ENCODE results near the gene LAMTOR1.
"Not testable (repeated sequence)": the region's sequence is repeated elsewhere in the genome, so short reads cannot be mapped to it uniquely, and the experiment has no call there.

The LAMTOR1 gene

GRCh38 chr11:72102946-72103753 lies at the start of gene LAMTOR1:
TSS of gene LAMTOR1 (minus strand) at chr11:72103297. CDS start at chr11:72103224, 73 bp downstream.
- peak; percentile 96 for DNase-seq (ENCODE audit: low read depth)

- DNase-seq (ENCODE audit: low read depth), result no peak
These were observed 47.8 kb upstream of the LAMTOR1 start for GRCh38 chr11:72150882-72151281.

- no peak for DNase-seq (ENCODE audit: low read depth)
These were observed 43.5 kb upstream of the LAMTOR1 start for GRCh38 chr11:72146625-72147024.

GRCh38 chr11:72144807-72145565 lies 41.9 kb upstream of the LAMTOR1 start:
- DNase-seq (ENCODE audit: low read depth), result peak; percentile 73

GRCh38 chr11:72142543-72142942 lies 39.4 kb upstream of the LAMTOR1 start:
- DNase-seq (ENCODE audit: low read depth), result not testable (repeated sequence)

- not testable (repeated sequence) for DNase-seq (ENCODE audit: low read depth)
These were observed 39.0 kb upstream of the LAMTOR1 start for GRCh38 chr11:72142086-72142485.

- peak; percentile 91 for DNase-seq (ENCODE audit: low read depth)
These were observed 38.0 kb upstream of the LAMTOR1 start for GRCh38 chr11:72141066-72141465.

GRCh38 chr11:72140661-72141060 lies 37.6 kb upstream of the LAMTOR1 start:
- DNase-seq (ENCODE audit: low read depth), result no peak

GRCh38 chr11:72139500-72139899 lies 36.4 kb upstream of the LAMTOR1 start:
- DNase-seq (ENCODE audit: low read depth), result no peak

GRCh38 chr11:72138821-72139390 lies 35.8 kb upstream of the LAMTOR1 start:
- no peak for DNase-seq (ENCODE audit: low read depth)

GRCh38 chr11:72136684-72137262 lies 33.7 kb upstream of the LAMTOR1 start:
- no peak for DNase-seq (ENCODE audit: low read depth)

- no peak for DNase-seq (ENCODE audit: low read depth)
These were observed 33.0 kb upstream of the LAMTOR1 start for GRCh38 chr11:72135891-72136683.

- DNase-seq (ENCODE audit: low read depth), result not testable (repeated sequence)
These were observed 32.4 kb upstream of the LAMTOR1 start, which contains the start of gene FOLR3 for GRCh38 chr11:72135473-72135872. TSS of gene FOLR3 (plus strand) at chr11:72135725. CDS start at chr11:72135953, 228 bp downstream.

GRCh38 chr11:72132646-72133045 lies 29.5 kb upstream of the LAMTOR1 start:
- no peak for DNase-seq (ENCODE audit: low read depth)

- no peak for DNase-seq (ENCODE audit: low read depth)
These were observed 26.3 kb upstream of the LAMTOR1 start for GRCh38 chr11:72129381-72129780.

GRCh38 chr11:72127923-72128322 lies 24.8 kb upstream of the LAMTOR1 start:
- no peak for DNase-seq (ENCODE audit: low read depth)

- no peak for DNase-seq (ENCODE audit: low read depth)
These were observed 22.9 kb upstream of the LAMTOR1 start for GRCh38 chr11:72125956-72126355.

- DNase-seq (ENCODE audit: low read depth), result no peak
These were observed 20.9 kb upstream of the LAMTOR1 start for GRCh38 chr11:72124046-72124445.

- DNase-seq (ENCODE audit: low read depth), result no peak
These were observed 20.1 kb upstream of the LAMTOR1 start for GRCh38 chr11:72123117-72123653.

GRCh38 chr11:72122607-72123006 lies 19.5 kb upstream of the LAMTOR1 start:
- no peak for DNase-seq (ENCODE audit: low read depth)

- no peak for DNase-seq (ENCODE audit: low read depth)
These were observed 17.8 kb upstream of the LAMTOR1 start for GRCh38 chr11:72120930-72121329.
